ENCODE measurements around the gene KLHL18.

Gene KLHL18

GRCh38 chr3:47392933-47393332, 110.2 kb downstream of the KLHL18 start:
- H3K36me3 Mint-ChIP-seq: peaks cover 6 to 29% of the 10 kb centered on the region in 2 donors
- no peaks in the 10 kb centered on the region for H3K27me3 Mint-ChIP-seq
- ATAC-seq (replicated peaks): no peak
- H3K4me3 Mint-ChIP-seq: no peak overlapping the region
- no peak for DNase-seq
- H3K27ac Mint-ChIP-seq: no peak overlapping the region
- H3K4me1 Mint-ChIP-seq: peaks cover 12 to 37% of the 10 kb centered on the region in 2 donors
- H3K9me3 Mint-ChIP-seq: no peaks in the 10 kb centered on the region

GRCh38 chr3:47394140-47394870, 111.6 kb downstream of the KLHL18 start:
- no peak overlapping the region for H3K27ac Mint-ChIP-seq
- H3K36me3 Mint-ChIP-seq: peaks cover 4 to 29% of the 10 kb centered on the region in 2 donors
- H3K9me3 Mint-ChIP-seq: no peaks in the 10 kb centered on the region
- H3K4me1 Mint-ChIP-seq: peaks cover 12 to 37% of the 10 kb centered on the region in 2 donors
- no peak for DNase-seq
- H3K4me3 Mint-ChIP-seq: no peak overlapping the region
- no peak for ATAC-seq (replicated peaks)
- no peaks in the 10 kb centered on the region for H3K27me3 Mint-ChIP-seq

DNA sequence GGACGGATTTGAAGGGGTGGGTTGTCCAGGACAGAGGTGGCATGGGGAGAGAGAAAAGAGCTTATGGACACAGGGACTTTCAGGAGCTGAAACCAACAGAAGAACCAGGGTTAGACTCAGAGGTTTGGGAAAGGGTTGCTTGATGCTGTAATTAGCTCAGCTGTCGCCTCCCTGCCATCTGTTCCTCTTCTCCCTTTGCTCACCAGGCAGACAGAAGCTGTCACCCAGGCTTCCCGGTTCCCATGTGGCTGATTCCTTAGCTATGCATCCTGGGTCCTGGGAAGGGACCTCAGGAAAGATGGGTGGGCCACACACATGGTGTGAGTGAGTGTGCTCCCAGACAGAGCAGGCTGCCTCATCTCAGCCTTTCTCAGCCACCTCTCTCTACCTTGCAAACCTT, 112.1 kb downstream of the KLHL18 start:
- Mint-ChIP-seq H3K36me3 (peaks cover 7 to 29% of the 10 kb centered on the region in 2 donors), H3K27ac (no peak overlapping the region), H3K9me3 (no peaks in the 10 kb centered on the region), H3K4me3 (no peak overlapping the region), H3K27me3 (no peaks in the 10 kb centered on the region), H3K4me1 (peaks cover 12 to 37% of the 10 kb centered on the region in 2 donors)
- no peak for DNase-seq
- no peak for ATAC-seq (replicated peaks)

All from stimulated activated naive B cell treated with anti-CD40 and anti-IgM and Interleukin-4, amounts not matched to agents 10 μg/mL and 1 μg/mL and 100 μg/mL, for 72 hours (primary cell).